ENCODE results near the gene CDC42BPB. TPM values are rescaled to one million over a fixed set of nuclear protein-coding genes. Genes with fewer than 3 reads are reported as not detected.

The CDC42BPB gene
- total RNA-seq, 1 experiment from 2014 or later, result 103 TPM

GRCh38 chr14:103103461-103104388, 46.4 kb upstream of the CDC42BPB start:
- no peak overlapping the region for H2BK5ac ChIP-seq (ENCODE audit: insufficient read length, low read length)
- H3K27me3 Mint-ChIP-seq (ENCODE audit: low read depth), result peaks cover 33% of the 10 kb centered on the region
- H3K36me3 Mint-ChIP-seq (ENCODE audit: insufficient read depth in 1 of 3, low read depth in 3 of 3), result no peaks in the 10 kb centered on the region; a peak in 1 of 7 replicates
- peak; percentile 23; the same call in 2 of the 3 replicates for TF ChIP-seq CTCF (conservative IDR thresholded peaks at IDR 0.05)
- peaks cover 14 to 31% of the 10 kb centered on the region in 2 experiments for H3K4me1 Mint-ChIP-seq
- no peak overlapping the region for H2BK12ac ChIP-seq (ENCODE audit: insufficient read length, low read depth, low read length)
- no peak overlapping the region for H3T11ph ChIP-seq (ENCODE audit: low read length)
- H2AK5ac ChIP-seq (ENCODE audit: insufficient read length, low read length), result no peak overlapping the region
- no peak overlapping the region for H3K18ac ChIP-seq (ENCODE audit: insufficient read length, low read depth, low read length)
- no peak overlapping the region for H3K27ac ChIP-seq (ENCODE audit: insufficient read length, low read depth, low read length)
- no peak overlapping the region for H3K27ac Mint-ChIP-seq
- no peak overlapping the region for H3K56ac ChIP-seq (ENCODE audit: insufficient read length, low read depth, low read length)
- no peak overlapping the region for H4K5ac ChIP-seq (ENCODE audit: insufficient read length, low read depth, low read length)
- H3K4me3 Mint-ChIP-seq, result peak overlapping the region in 1 of 2 experiments; percentile 62; a peak in 3 of 5 replicates
- peak; percentile 68 for DNase-seq
- H2BK15ac ChIP-seq (ENCODE audit: low read depth, low read length), result no peak overlapping the region
- H2AFZ ChIP-seq (ENCODE audit: low read length), result no peak overlapping the region
- no peak overlapping the region; the same call in 1 of the 2 replicates for H3K14ac ChIP-seq (ENCODE audit: insufficient read depth, low read length)
- no CpG with 5 or more reads among the region's 68 CpGs for WGBS (ENCODE audit: extremely low coverage, insufficient read length, low lambda C conversion rate)
- no peak overlapping the region for H2BK20ac ChIP-seq (ENCODE audit: low read depth, low read length, poor library complexity, severe bottlenecking)
- H3K79me1 ChIP-seq (ENCODE audit: insufficient read depth, low read depth, low read length, poor library complexity, severe bottlenecking), result no peaks in the 10 kb centered on the region
- H2BK120ac ChIP-seq (ENCODE audit: low read depth, low read length, poor library complexity, severe bottlenecking), result no peak overlapping the region
- no peaks in the 10 kb centered on the region for H3K27me3 ChIP-seq (ENCODE audit: insufficient read depth, low read length)
- H3K79me2 ChIP-seq (ENCODE audit: insufficient read depth, low read length), result no peaks in the 10 kb centered on the region
- no peaks in the 10 kb centered on the region for H3K9me3 ChIP-seq (ENCODE audit: control insufficient read depth, low read depth, low read length)
- no peak overlapping the region for H3K4me2 ChIP-seq (ENCODE audit: insufficient read depth, insufficient read length, low read length)
- H3K4ac ChIP-seq (ENCODE audit: low read depth, low read length), result no peak overlapping the region
- no peaks in the 10 kb centered on the region for H3K23me2 ChIP-seq (ENCODE audit: insufficient read length, low read depth, low read length, poor library complexity, severe bottlenecking)
- H3K9ac ChIP-seq (ENCODE audit: extremely low read depth, insufficient read length, low read length), result no peak overlapping the region
- no peak overlapping the region for H4K91ac ChIP-seq (ENCODE audit: insufficient read length, low read depth, low read length)
- H3K4me1 ChIP-seq (ENCODE audit: insufficient read depth, low read length), result no peaks in the 10 kb centered on the region; the same call in 1 of the 2 replicates
- no peak overlapping the region for H3K23ac ChIP-seq (ENCODE audit: insufficient read length, low read depth, low read length)
- no peak overlapping the region for H4K8ac ChIP-seq (replicated peaks; ENCODE audit: insufficient read length, low read depth, low read length)
- H3K9me3 Mint-ChIP-seq, result no peaks in the 10 kb centered on the region
- H4K20me1 ChIP-seq (ENCODE audit: control insufficient read depth, insufficient read depth, insufficient read length), result no peaks in the 10 kb centered on the region

All from H9 (cell line).